Adrenal gland (tissue), 12 donors: ENCODE data around the gene SPATA9. TPM values are rescaled to one million over a fixed set of nuclear protein-coding genes. Genes with fewer than 3 reads are reported as not detected.

Experiments used
- DNase-seq, 7 donors: peaks; one replicate each; pipeline ENCODE4 v3.0.0-alpha.2; 2019 to 2020
- H3K27ac ChIP-seq, 5 donors: fragments of 200-600 bp; sonication (generic) in 4 of 5; 1 replicate in 3 of 5; 2 replicates in 2 of 5; pipeline versions ENCODE4 v1.5.1 to v1.8.0; 2016 to 2020; ENCODE audit warnings: mild to moderate bottlenecking in 1 of 5
- H3K27me3 ChIP-seq: fragments of 200-600 bp; 2 replicates; pipeline ENCODE4 v1.8.0; 2021
- H3K36me3 ChIP-seq, 2 donors: fragments of 200-600 bp; replicated peaks in 1 of 2; 1 replicate in 1 of 2; 2 replicates in 1 of 2; pipeline versions ENCODE4 v1.5.1 to v1.8.0; 2018 to 2022
- H3K4me1 ChIP-seq, 2 donors: fragments of 200-600 bp; replicated peaks in 1 of 2; 1 replicate in 1 of 2; 2 replicates in 1 of 2; pipeline versions ENCODE4 v1.5.1 to v1.8.0; 2018 to 2021
- H3K4me3 ChIP-seq, 4 donors: fragments of 200-600 bp; sonication (generic) in 3 of 4; one replicate each; pipeline ENCODE4 v1.5.1; 2016 to 2018
- H3K9me3 ChIP-seq, 3 donors: fragments of 200-600 bp; sonication (generic) in 1 of 3; replicated peaks in 1 of 3; 1 replicate in 2 of 3; 2 replicates in 1 of 3; pipeline versions ENCODE4 v1.5.1 to v1.8.0; 2016 to 2021
- CTCF ChIP-seq, 6 experiments: fragments of 450-650 bp in 4 of 6; fragments of 200-600 bp in 2 of 6; sonication (generic) in 1 of 6; IDR thresholded peaks; 1 replicate in 5 of 6; 2 replicates in 1 of 6; pipeline versions ENCODE4 v1.5.1 to v1.8.0; 2016 to 2021; ENCODE audit warnings: antibody characterized with exemption in 6 of 6, mild to moderate bottlenecking in 2 of 6, moderate library complexity in 1 of 6
- POLR2A ChIP-seq, 2 donors: fragments of 450-650 bp; IDR thresholded peaks; one replicate each; pipeline ENCODE4 v1.6.1; 2017; ENCODE audit warnings: antibody characterized with exemption in 2 of 2, mild to moderate bottlenecking in 2 of 2, moderate library complexity in 1 of 2
- WGBS, 4 donors: extraction: QIAGEN DNeasy Blood & Tissue Kit in 2 of 4; methylation state at CpG; one replicate each; pipeline versions ENCODE4 v1.1.5 to v1.1.7; 2013 to 2017; 5-methylcytosine and 5-hydroxymethylcytosine counted together
- intact Hi-C, 2 donors: fragments of 100-400 bp; cut with DNase I; formaldehyde crosslinking; loops; one replicate each; pipeline versions ENCODE4 v1.14.1 to v1.15.0; 2022 to 2023
- polyA plus RNA-seq, 3 donors: library from polyadenylated mRNA; stranded (reverse); fragments of 200-250 nt in 2 of 3; fragments of 350-450 nt in 1 of 3; fragmentation: Illumina TruSeq in 1 of 3; extraction: RNeasy Lipid Tissue Mini Kit (QIAGEN cat#74804) in 1 of 3; gene quantifications; one replicate each; pipeline ENCODE4 v1.2.3, GENCODE V29; 2013 to 2014
- total RNA-seq, 9 donors: library from RNA; depleted of rRNA in 4 of 9; stranded (reverse); fragments of >200 nt in 4 of 9; fragments of 120-200 nt in 1 of 9; fragmentation: NEBNext Ultra II Directional in 1 of 9; extraction: Animal tissue kit (Norgen Biotek cat#: 25700) in 1 of 9; gene quantifications; one replicate each; pipeline versions ENCODE4 v1.1.0 to v1.2.4, GENCODE V29; 2013 to 2023
- donor health status: healthy with polysubstance abuse.
- donor health status: Bipolar disorder and iron deficiency.
- donor health status: DM: yes; HTN: yes; CAD: no.
- donor health status: DM: no; HTN: no; CAD: no.
- donor health status: DM: no; HTN: no; CAD: no.
- donor health status: DM: yes; HTN: yes; CAD: no.

SPATA9 gene
- total and polyA plus RNA-seq, 12 donors: 0.26 to 2.7 (median 0.63) TPM; not detected in 5

- DNase-seq: peak; percentile 44 to 65 (median 57)
- Histone ChIP-seq H3K4me1 (peaks cover 4 to 22% of the 10 kb centered on the region in 2 donors), H3K4me3 (peak within 1 kb of the TSS in 3 of 4 donors; percentile 5 to 91 (median 21)), H3K27ac (peak within 1 kb of the TSS in 2 of 5 donors; percentile 17 to 45), H3K9me3 (no peaks in the 10 kb centered on the region), H3K36me3 (no peaks in the 10 kb centered on the region), H3K27me3 (no peaks in the 10 kb centered on the region)
- 0 to 3% (median 2%) methylated on average over 20 to 85 of the region's 85 CpGs for WGBS, 4 donors
- TF ChIP-seq CTCF (IDR thresholded peaks at IDR 0.05) (peak in 1 of 6 experiments; percentile 7), POLR2A (IDR thresholded peaks at IDR 0.05) (no peak)
- intact Hi-C loops: loop anchor here in 1 of 2 donors (10.0 kb wide), 1 partner anchor 715 kb away; no protein-coding TSS in a partner anchor
Observed at GRCh38 chr5:95620030-95620869, 62.5 kb downstream of the SPATA9 start, which contains the start of gene GPR150. TSS of gene GPR150 (plus strand) at chr5:95620087. CDS start at chr5:95620276, 189 bp downstream.

- Histone ChIP-seq H3K36me3 (no peaks in the 10 kb centered on the region), H3K9me3 (no peaks in the 10 kb centered on the region), H3K27ac (no peak overlapping the region), H3K4me3 (peak overlapping the region in 2 of 4 donors; percentile 21 to 91), H3K4me1 (peaks cover 4 to 22% of the 10 kb centered on the region in 2 donors), H3K27me3 (no peaks in the 10 kb centered on the region)
- WGBS, 4 donors: 16 to 18% (median 17%) methylated on average over 18 to 19 of the region's 19 CpGs
- intact Hi-C loops: loop anchor here in 1 of 2 donors (10.0 kb wide), 1 partner anchor 715 kb away; no protein-coding TSS in a partner anchor
- no peak for DNase-seq
- TF ChIP-seq CTCF (IDR thresholded peaks at IDR 0.05): no peak
- TF ChIP-seq POLR2A (IDR thresholded peaks at IDR 0.05): no peak
Observed at GRCh38 chr5:95619514-95620029, 63.2 kb downstream of the SPATA9 start.

GRCh38 chr5:95619096-95619495, 63.7 kb downstream of the SPATA9 start:
- Histone ChIP-seq H3K36me3 (no peaks in the 10 kb centered on the region), H3K4me1 (peaks cover 4 to 22% of the 10 kb centered on the region in 2 donors), H3K27me3 (no peaks in the 10 kb centered on the region), H3K4me3 (peak overlapping the region in 1 of 4 donors; percentile 91), H3K9me3 (no peaks in the 10 kb centered on the region), H3K27ac (no peak overlapping the region)
- no peak for TF ChIP-seq CTCF (IDR thresholded peaks at IDR 0.05)
- TF ChIP-seq POLR2A (IDR thresholded peaks at IDR 0.05): no peak
- intact Hi-C loops: no loop called here
- WGBS, 4 donors: 89 to 90% (median 89%) methylated on average over 4 of the region's 4 CpGs
- DNase-seq: no peak

- Histone ChIP-seq H3K27ac (no peak overlapping the region), H3K4me1 (peaks cover 4 to 22% of the 10 kb centered on the region in 2 donors), H3K9me3 (no peaks in the 10 kb centered on the region), H3K36me3 (no peaks in the 10 kb centered on the region), H3K27me3 (no peaks in the 10 kb centered on the region), H3K4me3 (no peak overlapping the region)
- intact Hi-C loops: no loop called here
- 76 to 97% (median 93%) methylated on average over 5 of the region's 5 CpGs for WGBS, 4 donors
- TF ChIP-seq POLR2A (IDR thresholded peaks at IDR 0.05) (no peak), CTCF (IDR thresholded peaks at IDR 0.05) (no peak)
- no peak for DNase-seq
Observed at GRCh38 chr5:95617057-95617456, 65.7 kb downstream of the SPATA9 start.
